ENCODE data around the gene FPR1. TPM values are rescaled to one million over a fixed set of nuclear protein-coding genes. Genes with fewer than 3 reads are reported as not detected.

FPR1 gene
- polyA plus RNA-seq, 1 experiment = not detected

DNA sequence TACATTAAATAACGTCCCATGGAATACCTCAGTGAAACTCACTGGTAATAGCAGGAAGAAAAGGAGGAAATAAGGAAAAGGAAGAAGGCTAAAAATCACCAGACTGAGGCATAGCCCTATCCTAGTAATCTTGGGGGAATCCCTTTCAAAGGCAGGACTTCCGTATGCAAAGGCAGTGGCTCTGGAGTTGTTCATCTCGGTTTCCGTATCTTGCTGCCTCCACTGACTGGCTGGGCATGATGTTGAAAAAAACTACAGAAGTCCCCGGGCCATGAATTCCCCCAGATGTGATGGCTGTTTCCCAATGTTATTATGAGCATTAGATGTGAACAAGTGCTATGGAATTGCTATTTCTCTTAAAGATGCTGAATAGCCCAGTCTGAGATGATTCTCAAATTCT, 14.8 kb upstream of the FPR1 start:
- TF ChIP-seq, protein P1, sequence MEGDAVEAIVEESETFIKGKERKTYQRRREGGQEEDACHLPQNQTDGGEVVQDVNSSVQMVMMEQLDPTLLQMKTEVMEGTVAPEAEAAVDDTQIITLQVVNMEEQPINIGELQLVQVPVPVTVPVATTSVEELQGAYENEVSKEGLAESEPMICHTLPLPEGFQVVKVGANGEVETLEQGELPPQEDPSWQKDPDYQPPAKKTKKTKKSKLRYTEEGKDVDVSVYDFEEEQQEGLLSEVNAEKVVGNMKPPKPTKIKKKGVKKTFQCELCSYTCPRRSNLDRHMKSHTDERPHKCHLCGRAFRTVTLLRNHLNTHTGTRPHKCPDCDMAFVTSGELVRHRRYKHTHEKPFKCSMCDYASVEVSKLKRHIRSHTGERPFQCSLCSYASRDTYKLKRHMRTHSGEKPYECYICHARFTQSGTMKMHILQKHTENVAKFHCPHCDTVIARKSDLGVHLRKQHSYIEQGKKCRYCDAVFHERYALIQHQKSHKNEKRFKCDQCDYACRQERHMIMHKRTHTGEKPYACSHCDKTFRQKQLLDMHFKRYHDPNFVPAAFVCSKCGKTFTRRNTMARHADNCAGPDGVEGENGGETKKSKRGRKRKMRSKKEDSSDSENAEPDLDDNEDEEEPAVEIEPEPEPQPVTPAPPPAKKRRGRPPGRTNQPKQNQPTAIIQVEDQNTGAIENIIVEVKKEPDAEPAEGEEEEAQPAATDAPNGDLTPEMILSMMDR (IDR thresholded peaks at IDR 0.05; ENCODE audit: insufficient read depth, low read depth, low read length) = no peak
- POLR2A ChIA-PET = no interaction called here
- CTCF ChIA-PET = no interaction called here

DNA sequence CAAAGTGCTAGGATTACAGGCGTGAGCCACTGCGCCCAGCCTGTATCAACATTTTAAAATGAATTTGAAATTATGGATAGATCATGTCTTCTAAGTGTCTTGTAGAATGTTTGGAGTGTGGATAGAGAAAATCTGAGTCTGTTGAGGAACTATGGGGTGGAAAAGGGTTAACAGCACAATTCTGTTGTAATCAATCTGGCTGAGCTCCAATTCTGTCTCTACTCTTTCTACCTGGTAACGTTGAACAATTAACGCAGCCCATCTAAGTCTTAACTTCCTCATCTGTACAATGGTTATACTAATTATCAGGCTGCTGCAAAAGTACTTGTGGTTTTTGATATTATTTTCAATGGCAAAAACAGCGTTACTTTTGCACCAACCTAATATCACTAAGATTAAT, 13.4 kb upstream of the FPR1 start:
- CTCF ChIA-PET = interaction anchor here (0.7 kb wide), 1 partner anchor 89 kb away, joined by 3 read pairs; no protein-coding TSS in a partner anchor

More for the DNA sequence above, 14.8 kb upstream of the FPR1 start:
- H3K4me3 ChIP-seq (ENCODE audit: low read depth, low read length) = no peak overlapping the region
- DNase-seq (ENCODE audit: low read depth) = no peak
- H3K27me3 ChIP-seq (ENCODE audit: control insufficient read depth, insufficient read depth, low read length) = no peaks in the 10 kb centered on the region
- H3K36me3 ChIP-seq (ENCODE audit: control insufficient read depth, insufficient read depth, low read length) = no peaks in the 10 kb centered on the region

DNA sequence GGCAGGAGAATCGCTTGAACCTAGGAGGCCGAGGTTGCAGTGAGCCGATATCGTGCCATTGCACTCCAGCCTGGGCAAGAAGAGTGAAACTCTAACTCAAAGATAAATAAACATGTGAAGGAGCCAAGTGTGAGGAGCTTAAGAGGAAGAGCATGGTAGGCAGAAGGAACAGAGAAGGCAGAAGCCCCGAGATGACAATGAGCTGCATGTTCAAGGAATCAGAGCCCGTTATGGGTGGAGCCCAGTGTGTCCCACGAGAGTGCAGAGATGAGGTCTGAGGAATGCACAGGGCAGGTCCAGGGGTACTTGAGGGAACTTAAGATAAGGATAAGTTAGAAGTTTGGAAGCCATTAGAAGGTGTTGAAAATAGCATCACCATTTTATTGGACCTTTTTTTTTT, 10.0 kb upstream of the FPR1 start:
- Histone ChIP-seq H3K27me3 (ENCODE audit: control insufficient read depth, insufficient read depth, low read length) (no peaks in the 10 kb centered on the region), H3K36me3 (ENCODE audit: control insufficient read depth, insufficient read depth, low read length) (no peaks in the 10 kb centered on the region)
- CTCF ChIA-PET = no interaction called here

More for the DNA sequence above, 13.4 kb upstream of the FPR1 start:
- TF ChIP-seq, protein P1 (IDR thresholded peaks at IDR 0.05; ENCODE audit: insufficient read depth, low read depth, low read length) = no peak
- POLR2A ChIA-PET = no interaction called here
- H3K36me3 ChIP-seq (ENCODE audit: control insufficient read depth, insufficient read depth, low read length) = no peaks in the 10 kb centered on the region
- DNase-seq (ENCODE audit: low read depth) = no peak
- H3K4me3 ChIP-seq (ENCODE audit: low read depth, low read length) = no peak overlapping the region
- no peaks in the 10 kb centered on the region for H3K27me3 ChIP-seq (ENCODE audit: control insufficient read depth, insufficient read depth, low read length)

DNA sequence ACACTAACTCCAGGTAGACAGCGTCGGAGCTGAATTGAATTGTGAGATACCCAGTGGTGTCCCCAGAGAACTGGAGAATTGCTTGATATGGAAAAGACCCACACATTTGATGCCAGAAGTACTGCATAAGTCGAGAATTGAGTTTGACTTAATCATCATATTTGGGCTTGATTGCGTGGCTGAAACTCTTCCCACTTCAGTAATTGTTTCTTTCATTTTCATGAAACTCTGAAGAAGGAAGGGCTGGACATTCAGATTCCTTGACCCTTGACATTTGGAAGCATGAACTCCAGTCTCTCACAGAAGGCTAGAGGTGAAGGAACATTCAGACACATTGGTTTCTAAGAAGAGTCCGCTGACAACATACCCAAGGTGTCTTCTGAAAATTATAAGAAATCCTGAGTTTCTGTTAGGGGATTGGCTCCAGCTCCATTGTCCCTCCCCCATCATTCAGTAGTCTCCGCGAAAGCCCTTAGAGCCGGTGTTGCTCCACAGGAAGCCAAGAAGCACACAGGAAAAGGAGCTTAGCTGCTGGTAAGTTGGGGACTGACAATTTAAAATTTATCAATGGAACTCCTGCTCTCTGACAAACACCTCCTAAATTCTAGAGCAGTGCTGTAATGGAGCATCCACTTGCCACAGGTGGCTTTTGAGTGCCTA, 9.1 kb upstream of the FPR1 start, which contains the start of gene FPR2:
FPR2 (plus strand) TSS at position 484 of the 660 bp plus-strand sequence. CDS start 7,479 bp downstream, outside the sequence.
- no peak for DNase-seq (ENCODE audit: low read depth)
- CTCF ChIA-PET = no interaction called here
- H3K36me3 ChIP-seq (ENCODE audit: control insufficient read depth, insufficient read depth, low read length) = no peaks in the 10 kb centered on the region
- TF ChIP-seq, protein P1 (IDR thresholded peaks at IDR 0.05; ENCODE audit: insufficient read depth, low read depth, low read length) = no peak
- POLR2A ChIA-PET = no interaction called here
- H3K27me3 ChIP-seq (ENCODE audit: control insufficient read depth, insufficient read depth, low read length) = no peaks in the 10 kb centered on the region
- H3K4me3 ChIP-seq (ENCODE audit: low read depth, low read length) = no peak within 1 kb of the TSS

More for the DNA sequence above, 10.0 kb upstream of the FPR1 start:
- no peak for DNase-seq (ENCODE audit: low read depth)
- no peak overlapping the region for H3K4me3 ChIP-seq (ENCODE audit: low read depth, low read length)
- TF ChIP-seq, protein P1 (IDR thresholded peaks at IDR 0.05; ENCODE audit: insufficient read depth, low read depth, low read length) = no peak
- POLR2A ChIA-PET = no interaction called here

DNA sequence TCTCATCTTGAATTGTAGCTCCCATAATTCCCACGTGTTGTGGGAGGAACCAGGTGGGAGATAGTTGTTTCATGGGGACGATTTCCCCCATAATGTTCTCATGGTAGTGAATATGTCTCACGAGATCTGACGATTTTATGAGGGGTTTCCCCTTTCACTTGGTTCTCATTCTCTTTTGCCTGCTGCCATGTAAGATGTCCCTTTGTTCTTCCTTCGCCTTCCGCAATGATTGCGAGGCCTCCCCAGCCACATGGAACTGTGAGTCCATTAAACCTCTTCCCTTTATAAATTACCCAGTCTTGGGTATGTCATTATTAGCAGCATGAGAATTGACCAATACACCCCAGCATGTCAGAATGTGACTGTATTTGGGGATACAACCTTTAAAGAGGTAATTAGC, 3.9 kb upstream of the FPR1 start:
- CTCF ChIA-PET = interaction anchor here (1.7 kb wide), 1 partner anchor 22 kb away, joined by 4 read pairs; no protein-coding TSS in a partner anchor
- POLR2A ChIA-PET = no interaction called here
- Histone ChIP-seq H3K27me3 (ENCODE audit: control insufficient read depth, insufficient read depth, low read length) (no peaks in the 10 kb centered on the region), H3K4me3 (ENCODE audit: low read depth, low read length) (no peak overlapping the region), H3K36me3 (ENCODE audit: control insufficient read depth, insufficient read depth, low read length) (no peaks in the 10 kb centered on the region)
- TF ChIP-seq, protein P1 (IDR thresholded peaks at IDR 0.05; ENCODE audit: insufficient read depth, low read depth, low read length) = no peak
- DNase-seq (ENCODE audit: low read depth) = no peak

Measured in BJ (cell line).